Measurements from ENCODE around the gene TSC2.

DNA sequence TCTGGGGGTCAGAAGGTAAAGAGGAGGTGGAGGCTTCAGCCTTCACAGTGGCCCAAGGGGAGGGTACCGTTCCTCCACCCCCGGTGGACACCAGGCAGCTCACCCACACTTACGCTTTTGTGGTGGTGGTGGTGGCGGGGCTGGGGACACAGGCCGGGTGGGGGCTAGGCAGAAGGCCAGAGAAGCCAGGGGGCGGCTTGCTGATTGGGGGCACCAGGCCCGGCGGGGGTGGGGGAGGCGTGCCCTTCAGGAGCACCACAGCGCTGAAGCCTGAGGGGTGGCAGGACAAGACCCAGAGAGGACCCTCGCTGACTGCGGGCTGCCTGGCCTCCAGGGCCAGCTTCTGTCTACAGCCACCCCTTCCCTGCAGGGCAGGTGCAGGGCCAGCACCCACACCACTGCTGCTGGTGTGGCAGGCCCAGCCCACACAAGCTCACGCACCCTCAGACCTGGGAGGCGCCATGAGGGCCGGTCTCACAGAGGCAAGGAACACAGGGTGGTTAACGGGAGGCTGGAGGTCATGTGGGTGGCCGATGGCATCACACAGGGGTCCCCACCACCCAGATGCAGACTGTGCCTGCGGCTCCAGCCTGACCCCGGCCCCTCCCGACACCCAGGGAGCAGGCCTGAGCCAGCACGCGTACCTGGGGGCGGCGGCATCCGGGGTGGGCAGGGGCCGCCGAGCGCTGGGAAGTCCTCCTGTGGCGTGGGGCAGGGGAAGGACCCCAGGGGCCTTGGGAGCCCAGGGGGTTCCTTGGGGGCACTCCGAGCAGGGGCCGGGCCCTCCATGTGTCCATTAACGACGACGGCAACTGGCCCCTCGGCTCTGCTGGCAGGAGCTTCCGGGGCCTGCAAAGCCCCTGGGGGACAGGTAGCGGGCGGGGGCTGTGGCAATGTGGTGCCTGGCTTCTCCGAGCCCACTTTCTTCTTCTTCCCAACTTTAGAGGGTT, 48.7 kb upstream of the TSC2 start:
- TF ChIP-seq POLR2A (IDR thresholded peaks at IDR 0.05), result no peak
- TF ChIP-seq, protein P1, sequence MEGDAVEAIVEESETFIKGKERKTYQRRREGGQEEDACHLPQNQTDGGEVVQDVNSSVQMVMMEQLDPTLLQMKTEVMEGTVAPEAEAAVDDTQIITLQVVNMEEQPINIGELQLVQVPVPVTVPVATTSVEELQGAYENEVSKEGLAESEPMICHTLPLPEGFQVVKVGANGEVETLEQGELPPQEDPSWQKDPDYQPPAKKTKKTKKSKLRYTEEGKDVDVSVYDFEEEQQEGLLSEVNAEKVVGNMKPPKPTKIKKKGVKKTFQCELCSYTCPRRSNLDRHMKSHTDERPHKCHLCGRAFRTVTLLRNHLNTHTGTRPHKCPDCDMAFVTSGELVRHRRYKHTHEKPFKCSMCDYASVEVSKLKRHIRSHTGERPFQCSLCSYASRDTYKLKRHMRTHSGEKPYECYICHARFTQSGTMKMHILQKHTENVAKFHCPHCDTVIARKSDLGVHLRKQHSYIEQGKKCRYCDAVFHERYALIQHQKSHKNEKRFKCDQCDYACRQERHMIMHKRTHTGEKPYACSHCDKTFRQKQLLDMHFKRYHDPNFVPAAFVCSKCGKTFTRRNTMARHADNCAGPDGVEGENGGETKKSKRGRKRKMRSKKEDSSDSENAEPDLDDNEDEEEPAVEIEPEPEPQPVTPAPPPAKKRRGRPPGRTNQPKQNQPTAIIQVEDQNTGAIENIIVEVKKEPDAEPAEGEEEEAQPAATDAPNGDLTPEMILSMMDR (IDR thresholded peaks at IDR 0.05), result no peak
